ES-I3 (cell line): ENCODE results near the gene STK16.
"Not testable (repeated sequence)": the region's sequence is repeated elsewhere in the genome, so short reads cannot be mapped to it uniquely, and the experiment has no call there.

Experiments
- H3K36me3 ChIP-seq: 2 replicates; pipeline ENCODE4 v1.6.1; 2013; ENCODE audit warnings: mild to moderate bottlenecking, low read length, control low read depth, moderate library complexity; ENCODE audit not compliant: insufficient read depth
- H3K4me1 ChIP-seq: 2 replicates; pipeline ENCODE4 v1.6.1; 2013; ENCODE audit warnings: mild to moderate bottlenecking, control low read depth, low read length; ENCODE audit not compliant: insufficient read depth
- H3K9ac ChIP-seq: 2 replicates; pipeline ENCODE4 v1.6.1; 2013; ENCODE audit warnings: low read depth, mild to moderate bottlenecking, low read length, moderate library complexity
- H3K9me3 ChIP-seq: 2 replicates; pipeline ENCODE4 v1.6.1; 2013; ENCODE audit warnings: mild to moderate bottlenecking, low read length, moderate library complexity; ENCODE audit not compliant: control insufficient read depth, insufficient read depth

Gene STK16

GRCh38 chr2:219258942-219259341 is 13.7 kb downstream of the STK16 start:
- not testable (repeated sequence) for H3K9me3 ChIP-seq, H3K36me3 ChIP-seq, H3K9ac ChIP-seq, H3K4me1 ChIP-seq

DNA sequence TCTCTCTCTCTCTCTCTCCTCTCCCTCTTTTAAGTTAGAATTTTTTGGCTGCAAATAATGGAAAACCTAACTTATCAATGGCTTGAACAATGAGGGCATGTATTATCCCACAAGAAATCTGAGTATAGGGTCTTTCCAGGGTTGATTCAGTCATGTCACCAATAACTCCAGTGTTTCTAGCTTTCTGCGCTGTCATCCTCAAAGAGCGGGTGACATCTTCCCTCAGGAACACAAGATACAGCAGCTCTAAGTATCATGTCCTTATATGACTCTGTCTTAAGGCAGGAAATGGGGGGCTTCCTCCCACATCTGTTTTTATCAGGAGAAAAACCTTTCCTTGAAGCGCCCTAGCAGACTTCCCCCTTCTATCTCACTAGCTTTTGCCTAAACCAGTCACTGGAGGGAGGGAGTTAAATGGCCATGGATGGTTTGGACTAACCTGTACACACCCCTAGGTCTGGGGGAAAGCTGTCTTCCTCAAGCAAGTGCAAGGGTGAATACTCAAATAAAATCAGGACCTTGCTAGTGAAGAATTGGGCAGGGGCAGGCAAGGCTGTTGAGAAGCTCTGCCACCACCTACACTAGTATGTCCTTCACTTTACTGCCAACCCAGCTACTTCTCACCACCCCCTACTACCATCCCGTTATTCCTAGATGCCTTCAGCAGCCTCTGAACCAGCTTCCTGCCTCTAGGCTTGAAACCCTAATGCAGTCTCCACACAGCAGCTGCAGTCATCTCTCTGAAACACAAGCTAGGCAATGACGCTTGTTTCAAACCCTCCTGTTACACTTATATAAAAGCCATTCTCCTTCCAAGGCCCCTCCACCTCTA is 16.0 kb downstream of the STK16 start:
- no peak overlapping the region for H3K9ac ChIP-seq
- no peaks in the 10 kb centered on the region for H3K36me3 ChIP-seq
- no peaks in the 10 kb centered on the region; the same call in 1 of the 2 replicates for H3K4me1 ChIP-seq
- no peaks in the 10 kb centered on the region for H3K9me3 ChIP-seq

GRCh38 chr2:219266232-219266631 is 21.0 kb downstream of the STK16 start:
- no peaks in the 10 kb centered on the region for H3K9me3 ChIP-seq
- no peaks in the 10 kb centered on the region for H3K36me3 ChIP-seq
- H3K4me1 ChIP-seq = no peaks in the 10 kb centered on the region; the same call in 1 of the 2 replicates

GRCh38 chr2:219266886-219267285 is 21.6 kb downstream of the STK16 start:
- Histone ChIP-seq H3K9ac (no peak overlapping the region), H3K4me1 (no peaks in the 10 kb centered on the region), H3K36me3 (no peaks in the 10 kb centered on the region), H3K9me3 (no peaks in the 10 kb centered on the region)

More at GRCh38 chr2:219266232-219266631, 21.0 kb downstream of the STK16 start:
- no peak overlapping the region for H3K9ac ChIP-seq

- H3K9me3 ChIP-seq = no peaks in the 10 kb centered on the region
- no peak overlapping the region for H3K9ac ChIP-seq
- H3K36me3 ChIP-seq = no peaks in the 10 kb centered on the region
- no peaks in the 10 kb centered on the region for H3K4me1 ChIP-seq
Measured at GRCh38 chr2:219268294-219268693, 23.0 kb downstream of the STK16 start.

DNA sequence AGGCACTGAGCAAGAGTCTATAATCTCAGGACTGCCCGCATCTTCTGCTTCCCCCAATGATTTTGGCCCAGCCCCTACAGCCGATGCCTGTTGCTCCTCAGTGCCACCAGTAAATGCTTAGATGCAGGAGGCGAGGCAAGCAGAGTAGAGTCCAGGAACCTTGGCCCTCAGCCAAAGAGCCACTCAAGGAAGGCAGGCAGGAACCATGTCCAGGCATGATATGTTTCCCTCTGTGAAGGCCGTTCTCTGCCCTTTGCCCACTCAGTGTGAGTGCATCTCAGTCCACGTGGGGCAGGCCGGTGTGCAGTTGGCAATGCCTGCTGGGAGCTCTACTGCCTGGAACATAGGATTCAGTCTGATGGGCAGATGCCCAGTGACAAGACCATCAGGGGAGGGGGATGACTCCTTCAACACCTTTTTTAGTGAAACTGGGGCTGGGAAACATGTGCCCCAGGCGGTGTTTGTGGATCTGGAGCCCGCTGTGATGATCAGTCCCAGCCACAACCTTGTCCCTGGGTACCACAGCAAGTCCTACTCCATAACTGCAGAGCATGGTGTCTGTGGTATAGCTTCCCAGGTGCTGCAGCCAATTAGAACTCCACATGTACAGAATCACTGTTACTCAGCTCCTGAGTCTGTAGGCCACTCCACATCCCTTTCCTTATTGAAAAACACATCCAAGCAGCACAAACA is 24.2 kb downstream of the STK16 start:
- H3K4me1 ChIP-seq = peaks cover 9% of the 10 kb centered on the region; the same call in 1 of the 2 replicates
- no peaks in the 10 kb centered on the region for H3K36me3 ChIP-seq
- no peak overlapping the region for H3K9ac ChIP-seq
- H3K9me3 ChIP-seq = no peaks in the 10 kb centered on the region

DNA sequence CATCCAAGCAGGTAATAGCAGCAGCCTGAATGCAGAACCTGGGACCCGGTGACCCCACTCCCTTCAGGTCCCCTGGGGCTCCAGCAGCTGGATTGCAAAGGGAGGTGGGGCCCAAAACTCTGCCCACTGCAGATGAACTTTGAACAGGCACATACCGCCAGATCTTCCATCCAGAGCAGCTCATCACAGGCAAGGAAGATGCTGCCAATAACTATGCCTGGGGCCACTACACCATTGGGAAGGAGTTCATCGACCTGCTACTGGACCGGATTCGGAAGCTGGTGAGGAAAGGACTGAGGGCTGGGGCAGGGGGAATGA is 24.7 kb downstream of the STK16 start:
- Histone ChIP-seq H3K36me3 (no peaks in the 10 kb centered on the region), H3K9ac (no peak overlapping the region), H3K4me1 (peaks cover 14% of the 10 kb centered on the region; the same call in 1 of the 2 replicates), H3K9me3 (no peaks in the 10 kb centered on the region)

DNA sequence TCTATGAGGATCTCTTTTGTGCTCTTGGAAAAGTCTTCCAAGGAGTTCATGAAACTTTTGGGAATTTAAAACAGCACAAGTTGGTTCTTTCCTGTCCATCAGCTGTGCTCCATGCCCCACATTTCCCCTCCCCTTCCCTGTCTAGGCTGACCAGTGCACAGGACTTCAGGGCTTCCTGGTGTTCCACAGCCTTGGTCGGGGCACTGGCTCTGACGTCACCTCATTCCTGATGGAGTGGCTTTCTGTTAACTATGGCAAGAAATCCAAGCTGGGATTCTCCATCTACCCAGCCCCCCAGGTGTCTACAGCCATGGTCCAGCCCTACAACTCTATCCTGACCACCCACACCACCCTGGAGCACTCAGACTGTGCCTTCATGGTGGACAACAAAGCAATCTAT is 25.7 kb downstream of the STK16 start:
- Histone ChIP-seq H3K9me3 (no peaks in the 10 kb centered on the region), H3K4me1 (peaks cover 15% of the 10 kb centered on the region; the same call in 1 of the 2 replicates), H3K9ac (no peak overlapping the region), H3K36me3 (no peaks in the 10 kb centered on the region)

DNA sequence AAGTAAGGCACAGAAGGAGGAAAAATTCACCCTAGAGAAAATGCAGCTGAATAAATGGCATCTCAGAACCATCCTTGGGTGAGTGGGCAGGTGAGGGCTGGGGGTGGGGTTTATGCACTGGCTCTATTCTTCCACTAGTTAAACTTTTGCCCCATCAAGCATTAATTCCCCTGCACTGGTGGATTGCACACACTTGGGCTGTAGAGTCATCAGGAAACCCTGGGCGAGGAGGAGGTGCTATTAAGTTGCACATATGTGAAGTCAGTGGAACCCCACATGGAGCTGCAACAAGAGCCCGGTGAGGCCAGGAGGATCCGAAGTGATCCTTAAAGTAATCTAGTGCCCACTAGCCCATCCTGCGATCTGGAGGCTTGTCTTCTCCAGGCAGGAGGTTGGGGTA is 27.1 kb downstream of the STK16 start:
- H3K4me1 ChIP-seq = peaks cover 18% of the 10 kb centered on the region; the same call in 1 of the 2 replicates

GRCh38 chr2:219272995-219273394 is 27.7 kb downstream of the STK16 start:
- no peak overlapping the region for H3K9ac ChIP-seq
- H3K4me1 ChIP-seq = peaks cover 22% of the 10 kb centered on the region
- H3K36me3 ChIP-seq = no peaks in the 10 kb centered on the region
- H3K9me3 ChIP-seq = no peaks in the 10 kb centered on the region

More for the DNA sequence above, 27.1 kb downstream of the STK16 start:
- no peaks in the 10 kb centered on the region for H3K36me3 ChIP-seq
- H3K9ac ChIP-seq = no peak overlapping the region
- no peaks in the 10 kb centered on the region for H3K9me3 ChIP-seq

DNA sequence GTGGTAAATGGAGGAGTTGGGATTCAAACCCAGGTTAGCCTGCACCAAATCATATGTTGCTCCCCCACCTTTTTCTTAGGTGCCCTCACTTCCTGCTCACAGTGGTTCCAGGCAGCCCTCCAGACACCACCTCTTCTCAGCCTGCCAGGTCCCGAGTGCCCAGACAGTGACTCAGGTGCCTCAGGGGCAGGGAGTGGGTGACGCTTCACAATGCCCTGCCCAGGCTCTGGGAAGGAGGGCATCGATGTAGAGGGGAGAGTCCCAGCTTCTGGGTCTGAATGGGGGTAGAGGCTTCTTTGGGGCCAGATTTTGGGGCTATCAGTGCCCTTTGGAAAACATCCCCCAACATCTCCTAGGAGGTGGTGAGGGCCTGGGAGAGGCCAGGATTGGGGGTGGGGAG is 28.7 kb downstream of the STK16 start:
- Histone ChIP-seq H3K4me1 (peaks cover 30% of the 10 kb centered on the region), H3K9me3 (no peaks in the 10 kb centered on the region), H3K9ac (peak overlapping the region; percentile 7; the same call in 1 of the 2 replicates), H3K36me3 (no peaks in the 10 kb centered on the region)

- Histone ChIP-seq H3K9me3 (no peaks in the 10 kb centered on the region), H3K9ac (peak overlapping the region; percentile 7; the same call in 1 of the 2 replicates), H3K36me3 (no peaks in the 10 kb centered on the region), H3K4me1 (peaks cover 30% of the 10 kb centered on the region)
Measured at GRCh38 chr2:219274361-219274921, 29.2 kb downstream of the STK16 start.

DNA sequence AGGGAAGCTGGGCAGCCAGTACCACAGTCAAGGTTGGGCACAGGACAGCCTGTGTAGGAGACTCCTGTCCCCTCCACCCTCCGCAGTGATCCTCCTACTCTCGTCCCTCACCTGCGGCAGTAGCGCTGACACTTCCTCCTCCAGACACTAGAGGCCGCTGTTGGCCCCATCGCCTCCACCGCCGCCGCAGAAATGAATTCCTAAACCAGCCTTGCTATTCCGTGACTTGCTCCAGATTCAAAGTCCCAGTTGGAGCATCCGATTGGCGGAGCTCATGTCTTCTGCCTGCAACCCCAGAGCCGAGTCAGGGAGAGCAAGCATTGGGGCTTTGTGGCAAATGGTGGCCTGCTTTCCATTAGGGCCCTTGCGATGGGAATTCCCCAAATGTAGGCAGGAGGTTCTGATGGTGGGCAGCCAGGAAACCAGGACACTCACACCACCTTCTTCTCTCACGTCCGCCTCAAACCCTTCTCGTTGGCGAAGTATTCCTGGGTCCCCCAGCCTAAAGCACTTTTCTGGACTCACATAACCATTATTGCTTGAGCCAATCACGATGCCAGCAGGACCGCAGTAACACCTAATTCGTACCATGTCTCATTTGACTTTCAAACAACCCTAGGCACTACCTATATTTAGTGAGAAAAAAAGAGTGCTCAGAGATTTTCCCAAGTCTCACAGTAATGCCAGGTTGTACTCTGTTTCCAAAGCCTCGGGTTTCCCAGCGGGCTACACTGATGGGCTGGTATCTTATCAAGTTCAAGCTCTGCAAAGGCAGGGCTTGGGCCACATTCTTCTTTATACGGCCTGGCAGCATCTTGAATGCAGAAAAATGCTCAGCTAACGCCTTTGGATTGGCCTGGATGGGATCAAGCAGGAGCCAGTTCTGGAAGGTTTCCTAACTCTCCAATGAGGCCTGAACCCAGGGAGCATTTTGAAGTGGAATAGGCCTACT is 32.7 kb downstream of the STK16 start:
- Histone ChIP-seq H3K9me3 (no peaks in the 10 kb centered on the region), H3K36me3 (no peaks in the 10 kb centered on the region), H3K9ac (peak overlapping the region; percentile 65; the same call in 1 of the 2 replicates), H3K4me1 (peaks cover 30% of the 10 kb centered on the region)

DNA sequence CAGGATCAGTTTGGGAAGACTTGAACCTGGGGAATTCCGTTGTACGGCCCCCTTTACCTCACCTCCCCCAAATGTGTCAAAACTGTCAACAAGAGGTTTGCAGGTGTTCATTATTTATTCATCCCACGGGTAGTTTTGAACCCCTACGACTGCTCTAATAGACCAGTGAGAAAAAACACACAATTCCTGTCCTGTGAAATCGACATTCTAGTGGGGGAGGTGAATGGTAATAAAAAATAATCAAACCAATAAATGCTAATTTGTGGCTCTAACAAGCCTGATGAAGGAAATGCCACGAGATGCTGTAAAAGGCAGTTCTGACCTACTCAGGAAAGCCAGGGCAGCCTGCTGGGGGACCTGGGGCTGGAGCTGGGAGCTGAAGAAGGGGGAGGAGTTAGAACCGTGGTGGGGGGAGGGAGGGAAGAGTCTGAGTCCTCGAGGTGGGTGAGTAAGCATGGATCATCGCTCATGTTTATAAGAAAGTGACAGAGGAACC is 33.4 kb downstream of the STK16 start:
- H3K4me1 ChIP-seq = peaks cover 29% of the 10 kb centered on the region
- peak overlapping the region; percentile 65 for H3K9ac ChIP-seq
- no peaks in the 10 kb centered on the region for H3K36me3 ChIP-seq
- no peaks in the 10 kb centered on the region for H3K9me3 ChIP-seq
